GM12878 (cell line): ENCODE data around the gene CACNA1I. TPM values are rescaled to one million over a fixed set of nuclear protein-coding genes. Genes with fewer than 3 reads are reported as not detected.

Experiments
- ATAC-seq: fragments of 200-7000 bp; cut with Tn5 transposase; 3 replicates; pipeline ENCODE4 v1.9.1; 2020; ENCODE audit warnings: mild to moderate bottlenecking, moderate library complexity
- BruUV-seq: library from RNA; stranded (reverse); fragments of 400-500 nt; replicated peaks from 2 replicates; lab custom pipeline; 2021; lab: Mats Ljungman, UMichigan
- CTCF ChIA-PET: fragments of 300-600 bp; sonication (Branson Sonifier 250); formaldehyde crosslinking; extraction: SDS; loops from one replicate; lab custom pipeline; 2021; ENCODE audit warnings: inconsistent platforms; lab: Yijun Ruan, JAX
- POLR2A ChIA-PET: fragments of 350-600 bp; formaldehyde crosslinking; extraction: SDS; loops from one replicate; lab custom pipeline; 2021; ENCODE audit warnings: inconsistent platforms; lab: Charles Lee
- RAD21 ChIA-PET: fragments of 300-600 bp; sonication (Branson Sonifier 250); formaldehyde crosslinking; loops from one replicate; lab custom pipeline; 2023; ENCODE audit warnings: antibody characterized with exemption; ENCODE audit not compliant: unreplicated experiment; lab: Charles Lee
- SMC1A ChIA-PET: fragments of 300-600 bp; sonication (Branson Sonifier 250); formaldehyde crosslinking; loops from one replicate; lab custom pipeline; 2023; ENCODE audit not compliant: unreplicated experiment, uncharacterized antibody; lab: Charles Lee
- DNase-seq: peaks from one replicate; pipeline ENCODE4 v3.0.0-alpha.2; 2011; ENCODE audit warnings: low read depth, low spot score
- FAIRE-seq: peaks from 3 replicates; lab custom pipeline; 2011; peaks lifted over from hg19 to GRCh38; lab: Jason Lieb, UNC
- H2AFZ ChIP-seq: 2 replicates; pipeline ENCODE4 v1.6.0; 2011; ENCODE audit warnings: low read depth, low read length, control low read depth; ENCODE audit not compliant: control insufficient read depth
- H3K27ac ChIP-seq: 2 replicates; pipeline ENCODE4 v1.5.1; 2011; ENCODE audit warnings: control low read depth; ENCODE audit not compliant: control insufficient read depth, insufficient read depth
- H3K27me3 ChIP-seq, 2 experiments: replicated peaks in 1 of 2; 2 replicates each; pipeline versions ENCODE4 v1.6.0 to v1.6.1; 2011; ENCODE audit warnings: low read length in 1 of 2; ENCODE audit not compliant: control insufficient read depth in 2 of 2, insufficient read depth in 2 of 2
- H3K36me3 ChIP-seq, 2 experiments: 2 replicates each; pipeline ENCODE4 v1.5.1; 2011; ENCODE audit warnings: low read length in 1 of 2; ENCODE audit not compliant: control insufficient read depth in 2 of 2, insufficient read depth in 2 of 2
- H3K4me1 ChIP-seq: 2 replicates; pipeline ENCODE4 v1.6.1; 2011; ENCODE audit warnings: mild to moderate bottlenecking, low read length, moderate library complexity, mixed read lengths; ENCODE audit not compliant: control insufficient read depth, insufficient read depth
- H3K4me2 ChIP-seq: 2 replicates; pipeline ENCODE4 v1.6.0; 2011; ENCODE audit warnings: control low read depth; ENCODE audit not compliant: control insufficient read depth, insufficient read depth
- H3K4me3 ChIP-seq: fragments of 200-600 bp; sonication (generic); 2 replicates; pipeline ENCODE4 v1.5.1; 2016
- H3K79me2 ChIP-seq: 2 replicates; pipeline ENCODE4 v1.6.0; 2011; ENCODE audit warnings: low read length; ENCODE audit not compliant: control insufficient read depth, insufficient read depth
- H3K9ac ChIP-seq: 2 replicates; pipeline ENCODE4 v1.8.0; 2011; ENCODE audit warnings: low read length, control low read depth, mixed read lengths; ENCODE audit not compliant: control insufficient read depth, insufficient read depth
- H3K9me3 ChIP-seq: replicated peaks from 3 replicates; pipeline ENCODE4 v1.5.1; 2011; ENCODE audit warnings: mild to moderate bottlenecking, low read length; ENCODE audit not compliant: control insufficient read depth, insufficient read depth
- H4K20me1 ChIP-seq: 2 replicates; pipeline ENCODE4 v1.6.0; 2011; ENCODE audit not compliant: control insufficient read depth, insufficient read depth
- CTCF ChIP-seq, 3 experiments: IDR thresholded peaks in 2 of 3; conservative IDR thresholded peaks in 1 of 3; 2 replicates each; pipeline ENCODE4 v1.5.1; 2011; ENCODE audit warnings: low read depth in 3 of 3, low read length in 3 of 3, mild to moderate bottlenecking in 3 of 3, control low read depth in 2 of 3, moderate library complexity in 2 of 3, inconsistent platforms in 1 of 3, mixed read lengths in 1 of 3; ENCODE audit not compliant: control insufficient read depth in 2 of 3, insufficient read depth in 1 of 3; ENCODE audit errors: extremely low read depth in 1 of 3
- MLLT1 ChIP-seq: fragments of 450-650 bp; IDR thresholded peaks from 2 replicates; pipeline ENCODE4 v1.6.1; 2016; ENCODE audit warnings: mild to moderate bottlenecking
- NR2C2 ChIP-seq: IDR thresholded peaks from 2 replicates; pipeline ENCODE4 v1.6.1; 2011; ENCODE audit warnings: borderline replicate concordance, low read depth; ENCODE audit not compliant: control insufficient read depth, insufficient read length
- SRF ChIP-seq, 2 experiments: IDR thresholded peaks; 2 replicates each; pipeline ENCODE4 v1.6.1; 2011; ENCODE audit warnings: low read depth in 2 of 2, low read length in 2 of 2, mild to moderate bottlenecking in 1 of 2, moderate library complexity in 1 of 2
- WGBS: methylation state at CpG from one replicate; pipeline ENCODE4 v1.1.6; 2016; ENCODE audit warnings: low lambda C conversion rate; ENCODE audit not compliant: insufficient replicate concordance, insufficient coverage; ENCODE audit errors: missing lambda C conversion rate; 5-methylcytosine and 5-hydroxymethylcytosine counted together
- in situ Hi-C: fragments of 300-500 bp; cut with MboI; formaldehyde crosslinking; loops from 9 replicates; pipeline ENCODE4 v1.14.3; 2018; ENCODE audit warnings: mixed read lengths
- intact Hi-C: fragments of 100-400 bp; cut with micrococcal nuclease; formaldehyde crosslinking; loops from one replicate; pipeline ENCODE4 v1.14.2; 2022; ENCODE audit not compliant: unreplicated experiment
- polyA plus RNA-seq, 11 experiments: library from polyadenylated mRNA; depleted of rRNA in 4 of 11; unstranded in 6 of 11; stranded (reverse) in 5 of 11; fragments of >200 nt; fragmentation: Nextera tagmentation in 4 of 11; fragmentation: Illumina TruSeq in 1 of 11; extraction: Ambion mirVana in 4 of 11; extraction: Trizol in 1 of 11; gene quantifications; 1 replicate in 1 of 11; 2 replicates in 10 of 11; pipeline versions ENCODE4 v1.2.1 to v1.2.3, GENCODE V29; 2011 to 2016; ENCODE audit warnings: inconsistent platforms in 2 of 11, missing spikeins in 2 of 11, low read depth in 1 of 11
- total RNA-seq, 4 experiments: library from RNA; depleted of rRNA in 3 of 4; stranded (reverse); fragments of >200 nt in 3 of 4; fragmentation: Illumina TruSeq in 1 of 4; extraction: Trizol in 1 of 4; gene quantifications; 2 replicates each; pipeline versions ENCODE4 v1.2.1 to v1.2.3, GENCODE V29; 2013 to 2021

CACNA1I gene
- total and polyA plus RNA-seq, 10 of the 15 experiments (the other 5 are each of a cell fraction or from before 2014, with no cell fraction given), result 0.01 to 0.03 TPM; not detected in 8

- H3K9me3 ChIP-seq, result no peaks in the 10 kb centered on the region
- DNase-seq (no peak), FAIRE-seq (no peak), ATAC-seq (no peak)
- no peak overlapping the region for H3K4me2 ChIP-seq
- no peak overlapping the region for H3K27ac ChIP-seq
- no peak overlapping the region for H3K4me3 ChIP-seq
- no peaks in the 10 kb centered on the region for H3K4me1 ChIP-seq
- H3K9ac ChIP-seq, result no peak overlapping the region
- SMC1A ChIA-PET, result interaction anchor here (3.0 kb wide), 1 partner anchor 470 kb away, joined by 11 read pairs; no protein-coding TSS in a partner anchor
- no peaks in the 10 kb centered on the region for H3K79me2 ChIP-seq
- RAD21 ChIA-PET, result no interaction called here
- no peak for TF ChIP-seq NR2C2
- no peak for TF ChIP-seq MLLT1
- H3K36me3 ChIP-seq, result no peaks in the 10 kb centered on the region
- CTCF ChIA-PET, result no interaction called here
- POLR2A ChIA-PET, result no interaction called here
- no peak overlapping the region for H2AFZ ChIP-seq
- H4K20me1 ChIP-seq, result no peaks in the 10 kb centered on the region
- 2% methylated on average over 3 of the region's 3 CpGs for WGBS
- in situ Hi-C loops (no loop called here), intact Hi-C loops (no loop called here)
- peaks cover 6 to 17% of the 10 kb centered on the region in 2 experiments for H3K27me3 ChIP-seq
- no TSS peak for BruUV-seq
Measured at GRCh38 chr22:39554151-39554550, 16.4 kb upstream of the CACNA1I start.

- RAD21 ChIA-PET, result interaction anchor here (1.0 kb wide), 1 partner anchor 467 kb away, joined by 3 read pairs; no protein-coding TSS in a partner anchor
- 53% methylated on average over 37 of the region's 72 CpGs for WGBS
- intact Hi-C loops, result loop anchor here (5.0 kb wide), 1 partner anchor 465 kb away; no protein-coding TSS in a partner anchor
- SMC1A ChIA-PET, result interaction anchor here (3.0 kb wide), 1 partner anchor 467 kb away, joined by 11 read pairs; no protein-coding TSS in a partner anchor
- Histone ChIP-seq H3K9ac (no peak overlapping the region), H4K20me1 (no peaks in the 10 kb centered on the region), H3K4me3 (no peak overlapping the region), H3K79me2 (no peaks in the 10 kb centered on the region), H3K4me2 (no peak overlapping the region), H3K4me1 (no peaks in the 10 kb centered on the region), H3K27ac (no peak overlapping the region), H2AFZ (no peak overlapping the region), H3K9me3 (no peaks in the 10 kb centered on the region), H3K27me3 (peaks cover 7 to 13% of the 10 kb centered on the region in 2 experiments; a peak in 3 of 4 replicates), H3K36me3 (no peaks in the 10 kb centered on the region)
- BruUV-seq, result no TSS peak
- CTCF ChIA-PET, result interaction anchor here (2.4 kb wide), 1 partner anchor 468 kb away, joined by 23 read pairs; no protein-coding TSS in a partner anchor
- in situ Hi-C loops, result no loop called here
- ATAC-seq (0 out of 3 replicates have a peak, but pooled peaks have one; percentile 22), DNase-seq (no peak), FAIRE-seq (no peak)
- peak in 1 of 3 experiments; percentile 22; a peak in 1 of 6 replicates for TF ChIP-seq CTCF (IDR thresholded peaks at IDR 0.05 in 2 of 3, conservative IDR thresholded peaks at IDR 0.05 in 1 of 3; ENCODE audit: control insufficient read depth in 2 of 3, extremely low read depth in 1 of 3, insufficient read depth in 1 of 3, low read depth in 3 of 3, low read length in 3 of 3)
- TF ChIP-seq SRF (IDR thresholded peaks at IDR 0.05; ENCODE audit: low read depth in 2 of 2, low read length in 2 of 2), result no peak
- POLR2A ChIA-PET, result no interaction called here
Measured at GRCh38 chr22:39556970-39557841, 13.3 kb upstream of the CACNA1I start.
